Measurements from ENCODE around the gene SFTA2.
"Not testable (repeated sequence)": the region's sequence is repeated elsewhere in the genome, so short reads cannot be mapped to it uniquely, and the experiment has no call there.

Gene SFTA2

DNA sequence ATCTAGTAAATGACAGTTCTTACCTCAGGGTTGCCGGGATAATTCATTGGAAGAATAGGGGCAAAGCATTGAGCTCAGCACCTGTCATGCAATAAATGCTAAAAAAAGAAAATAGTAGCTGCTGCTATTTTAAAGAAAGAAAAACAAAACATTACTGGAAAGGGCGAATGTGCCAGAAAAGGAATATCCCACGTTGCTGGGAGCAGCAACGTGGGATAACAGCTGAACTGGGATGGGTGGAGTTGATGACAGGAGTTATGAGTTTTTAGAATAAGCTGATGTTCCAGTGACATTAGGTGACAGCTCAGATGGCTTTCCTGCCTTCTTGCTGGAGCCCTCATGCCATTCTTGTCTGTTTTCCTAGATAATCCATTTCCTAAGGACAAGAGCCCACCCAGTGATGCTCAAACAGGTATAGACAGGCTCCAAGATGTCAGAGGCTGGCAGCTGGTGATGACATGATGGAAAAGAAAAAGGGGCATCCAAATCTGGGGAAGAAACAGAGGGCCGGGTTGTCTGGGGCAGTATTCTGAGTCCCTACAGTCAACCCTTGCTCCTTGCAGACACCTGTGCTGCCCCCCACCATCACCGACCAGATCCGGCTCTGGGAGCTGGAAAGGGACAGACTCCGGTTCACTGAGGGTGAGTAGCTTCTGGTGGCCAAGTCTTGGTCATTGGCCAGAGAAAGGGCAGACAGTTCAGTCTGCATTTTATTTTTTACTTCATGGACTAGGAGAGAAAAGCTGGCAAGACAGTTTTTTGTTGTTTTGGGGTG lies 19.0 kb downstream of the SFTA2 start:
- no peak for DNase-seq

DNA sequence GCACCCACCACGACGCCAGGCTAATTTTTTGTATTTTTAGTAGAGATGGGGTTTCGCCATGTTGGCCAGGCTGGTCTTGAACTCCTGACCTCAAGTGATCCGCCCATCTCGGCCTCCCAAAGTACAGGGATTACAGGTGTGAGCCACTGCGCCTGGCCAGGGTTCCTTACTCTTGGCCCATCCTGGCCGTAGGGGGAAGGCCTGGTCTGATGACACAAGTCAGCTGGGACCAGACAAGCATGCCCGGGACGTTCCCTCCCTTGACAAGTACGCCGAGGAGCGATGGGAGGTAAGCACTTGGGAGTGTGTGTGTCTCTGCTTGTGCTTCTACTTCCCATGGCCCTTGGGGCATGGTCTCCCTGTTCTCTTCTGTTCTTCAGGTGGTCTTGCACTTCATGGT lies 21.5 kb downstream of the SFTA2 start:
- DNase-seq = not testable (repeated sequence)

DNA sequence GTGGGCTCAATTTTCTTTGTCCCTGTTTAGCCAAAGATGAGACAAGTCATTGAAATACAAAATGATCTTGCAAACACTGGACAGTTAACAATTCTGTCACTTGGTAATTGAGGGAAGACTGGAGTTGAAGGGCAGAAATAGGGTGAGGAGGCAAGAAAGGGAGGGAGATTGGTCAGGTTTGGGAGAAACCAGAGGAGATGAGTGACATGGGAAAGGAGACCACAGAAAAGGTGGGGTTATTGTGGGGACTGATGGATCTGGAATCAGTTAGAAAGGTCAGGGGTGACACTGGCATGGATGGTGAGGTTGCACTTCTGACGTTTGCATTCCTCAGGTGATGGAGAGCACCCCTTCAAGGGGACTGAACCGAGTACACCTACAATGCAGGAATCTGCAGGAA lies 23.3 kb downstream of the SFTA2 start:
- DNase-seq = no peak

DNA sequence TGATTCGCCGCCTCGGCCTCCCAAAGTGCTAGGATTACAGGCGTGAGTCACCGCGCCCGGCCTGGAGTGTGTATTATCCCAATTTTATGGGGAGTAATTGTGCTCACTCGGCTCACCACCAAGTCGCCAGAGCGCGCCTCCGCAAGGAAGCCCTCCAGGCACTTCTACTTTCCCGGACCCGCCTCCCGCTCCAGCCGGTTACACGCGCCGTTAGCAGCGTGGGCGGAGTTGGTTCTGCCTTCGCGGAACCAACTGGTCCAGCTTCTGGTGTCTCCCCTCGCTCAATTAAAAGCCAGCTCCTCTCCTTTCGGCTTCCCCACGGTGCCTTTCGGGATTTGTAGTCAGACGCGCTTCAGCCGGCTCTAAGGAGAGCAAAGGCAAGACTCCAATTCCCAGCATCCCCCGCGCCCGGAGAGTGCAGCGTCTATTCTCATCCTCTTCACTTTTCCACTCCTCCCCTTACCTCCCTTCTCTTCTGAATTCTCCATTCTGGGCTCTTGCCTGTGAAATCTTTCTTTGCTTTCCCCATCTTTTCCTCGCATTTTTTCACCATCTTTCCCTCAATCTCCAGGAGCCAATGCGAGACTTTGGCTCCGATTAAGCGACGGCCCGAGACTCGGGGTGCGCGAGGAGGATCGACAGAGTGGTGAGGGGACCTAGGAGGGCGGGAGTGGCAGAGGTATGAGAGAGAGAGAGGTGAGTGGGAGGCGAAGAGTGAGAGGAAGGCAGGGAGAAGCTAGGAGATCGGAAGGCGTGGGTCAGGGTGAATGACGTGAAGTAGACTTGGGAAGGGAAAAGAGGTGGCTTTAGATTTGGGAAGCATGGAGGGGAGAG lies 24.0 kb downstream of the SFTA2 start, which contains the start of gene GTF2H4:
TSS of gene GTF2H4 (plus strand) at position 450 of the 834 bp plus-strand sequence.
- DNase-seq = peak; percentile 99

DNA sequence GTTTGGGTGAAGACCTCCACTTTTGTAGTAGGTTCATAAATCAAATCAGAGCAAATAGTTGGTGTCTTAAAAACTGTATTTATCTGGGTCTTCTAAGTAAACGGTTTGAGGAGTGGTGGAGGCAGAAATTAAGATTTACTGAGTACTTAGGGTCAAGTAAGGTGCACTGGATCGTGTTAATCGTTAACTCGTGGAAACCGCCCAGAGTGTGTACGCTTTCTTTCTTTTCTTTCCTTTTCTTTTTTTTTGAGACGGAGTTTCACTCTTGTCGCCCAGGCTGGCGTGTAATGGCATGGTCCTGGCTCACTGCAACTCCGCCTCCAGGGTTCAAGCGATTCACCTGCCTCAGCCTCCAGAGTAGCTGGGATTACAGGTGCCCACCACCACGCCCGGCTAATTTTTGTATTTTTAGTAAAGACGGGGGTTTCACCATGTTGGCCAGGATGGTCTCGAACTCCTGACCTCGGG lies 24.6 kb downstream of the SFTA2 start:
- DNase-seq = not testable (repeated sequence)

DNA sequence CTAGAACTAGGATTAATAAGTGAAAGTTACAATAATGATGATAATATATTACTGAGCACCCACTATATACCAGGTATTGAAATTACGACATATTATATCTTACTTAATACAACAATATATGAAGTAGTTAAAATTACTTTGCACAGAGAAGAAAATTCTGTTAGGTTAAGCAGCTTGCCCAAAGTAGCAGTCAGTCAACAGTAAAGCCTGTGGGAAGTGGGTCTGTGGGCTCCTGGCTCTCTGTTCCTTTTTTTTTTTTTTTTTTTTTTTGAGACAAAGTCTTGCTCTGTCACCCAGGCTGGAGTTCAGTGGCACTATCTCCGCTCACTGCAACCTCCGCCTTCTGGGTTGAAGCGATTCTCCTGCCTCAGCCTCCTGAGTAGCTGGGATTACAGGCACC lies 28.7 kb downstream of the SFTA2 start:
- DNase-seq = no peak

DNA sequence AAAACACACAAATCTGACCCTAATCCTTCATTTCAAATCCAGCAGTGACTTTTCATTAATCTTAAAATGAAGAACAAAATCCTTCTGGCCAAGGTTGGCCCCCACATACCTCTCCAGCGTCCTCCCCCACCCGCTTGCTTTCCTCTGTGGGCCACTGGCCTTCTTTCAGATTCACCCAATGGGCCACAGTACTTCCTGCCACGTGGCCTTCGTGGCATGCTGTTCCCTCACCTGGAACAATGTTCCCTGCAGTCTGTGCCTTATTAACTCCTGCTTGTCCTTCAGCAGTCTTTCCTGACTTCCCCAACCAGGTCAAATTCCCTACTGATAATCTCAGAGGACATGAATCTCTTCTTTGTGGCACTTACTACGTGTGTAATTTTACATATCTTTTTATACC lies 29.3 kb downstream of the SFTA2 start:
- no peak for DNase-seq

DNA sequence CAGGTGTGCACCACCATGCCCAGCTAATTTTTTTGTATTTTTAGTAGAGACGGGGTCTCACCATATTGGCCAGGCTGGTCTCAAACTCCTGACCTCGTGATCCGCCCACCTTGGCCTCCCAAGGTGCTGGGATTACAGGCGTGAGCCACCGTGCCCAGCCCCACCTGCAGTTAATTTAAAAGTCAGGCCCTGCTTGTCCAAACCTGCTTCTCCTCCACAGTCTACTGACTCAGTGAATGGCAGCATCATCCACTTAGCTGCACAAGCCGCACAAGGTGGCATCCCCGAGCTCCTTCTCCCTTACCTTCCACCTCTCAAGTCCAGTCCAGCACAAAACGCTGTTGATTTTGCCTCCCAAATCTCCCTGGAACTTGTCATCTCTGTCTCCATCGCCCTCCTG lies 29.8 kb downstream of the SFTA2 start:
- not testable (repeated sequence) for DNase-seq

DNA sequence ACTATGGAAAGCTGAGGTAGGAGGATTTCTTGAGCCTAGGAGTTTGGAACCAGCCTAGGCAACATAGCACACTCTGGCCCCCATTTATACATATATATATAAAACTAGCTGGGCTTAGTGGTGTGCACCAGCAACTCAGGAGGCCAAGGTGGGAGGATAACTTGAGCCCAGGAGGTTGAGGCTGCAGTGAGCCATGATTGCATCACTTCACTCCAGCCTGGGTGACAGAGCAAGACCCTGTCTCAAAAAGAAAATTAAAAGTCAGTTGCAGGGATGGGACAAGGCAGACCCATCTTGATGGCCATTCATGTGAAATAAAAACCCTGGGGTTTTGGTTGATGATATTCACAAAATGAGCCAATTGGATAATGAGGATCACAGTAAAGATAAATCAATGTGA lies 30.5 kb downstream of the SFTA2 start:
- DNase-seq = no peak

DNA sequence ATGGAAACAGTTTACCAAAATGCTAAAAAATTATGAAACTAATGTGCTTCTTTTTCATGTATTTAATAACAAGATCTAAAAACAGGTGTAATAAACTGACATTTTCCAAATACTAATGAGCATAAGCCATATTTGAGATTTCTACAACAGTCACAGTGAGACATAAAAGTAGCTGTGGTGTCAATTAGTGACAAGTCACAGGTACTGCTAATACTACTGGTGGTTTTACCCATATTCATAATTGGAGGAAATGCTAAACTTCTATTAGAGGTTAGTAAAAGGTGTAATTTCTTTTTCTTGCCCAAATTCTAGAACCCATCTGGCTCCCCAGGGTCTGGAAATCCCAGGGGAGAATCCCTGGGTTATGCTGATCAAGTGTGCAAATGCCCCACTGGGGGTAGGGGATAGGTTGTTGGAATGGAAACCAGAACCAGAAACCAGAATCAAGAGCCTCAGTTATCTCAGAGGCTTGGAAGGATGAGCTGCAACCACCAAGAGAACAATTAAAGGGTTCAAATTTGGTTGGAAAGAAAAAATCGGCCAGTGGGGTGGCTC lies 31.0 kb downstream of the SFTA2 start:
- no peak for DNase-seq

DNA sequence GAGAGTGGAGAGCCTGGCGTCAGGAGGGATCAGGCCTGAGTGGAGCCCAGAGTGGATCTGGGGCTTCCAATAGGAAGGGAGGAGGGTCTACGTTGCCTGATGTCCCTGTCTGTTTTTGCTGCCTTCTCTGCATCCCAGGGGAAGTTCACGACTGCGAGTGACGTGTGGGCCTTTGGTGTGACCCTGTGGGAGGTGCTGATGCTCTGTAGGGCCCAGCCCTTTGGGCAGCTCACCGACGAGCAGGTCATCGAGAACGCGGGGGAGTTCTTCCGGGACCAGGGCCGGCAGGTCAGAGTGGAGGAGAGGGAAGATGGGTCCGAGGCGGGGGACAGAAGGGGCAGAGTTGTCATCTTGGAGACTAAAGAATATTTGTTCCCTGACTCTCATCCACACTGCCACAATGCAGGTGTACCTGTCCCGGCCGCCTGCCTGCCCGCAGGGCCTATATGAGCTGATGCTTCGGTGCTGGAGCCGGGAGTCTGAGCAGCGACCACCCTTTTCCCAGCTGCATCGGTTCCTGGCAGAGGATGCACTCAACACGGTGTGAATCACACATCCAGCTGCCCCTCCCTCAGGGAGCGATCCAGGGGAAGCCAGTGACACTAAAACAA lies 33.1 kb downstream of the SFTA2 start:
- no peak for DNase-seq

DNA sequence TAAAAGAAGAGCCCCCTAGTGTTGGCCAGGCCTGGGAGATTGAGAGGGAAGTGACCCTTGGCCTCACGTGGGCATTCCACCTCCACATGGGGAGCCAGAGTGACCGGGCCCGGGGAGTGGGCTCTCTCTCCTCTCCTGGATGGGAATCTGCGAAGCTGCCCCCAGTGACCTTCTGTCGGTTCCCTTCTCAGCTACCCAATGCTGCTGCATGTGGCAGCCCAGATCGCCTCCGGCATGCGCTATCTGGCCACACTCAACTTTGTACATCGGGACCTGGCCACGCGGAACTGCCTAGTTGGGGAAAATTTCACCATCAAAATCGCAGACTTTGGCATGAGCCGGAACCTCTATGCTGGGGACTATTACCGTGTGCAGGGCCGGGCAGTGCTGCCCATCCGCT lies 34.1 kb downstream of the SFTA2 start:
- no peak for DNase-seq

DNA sequence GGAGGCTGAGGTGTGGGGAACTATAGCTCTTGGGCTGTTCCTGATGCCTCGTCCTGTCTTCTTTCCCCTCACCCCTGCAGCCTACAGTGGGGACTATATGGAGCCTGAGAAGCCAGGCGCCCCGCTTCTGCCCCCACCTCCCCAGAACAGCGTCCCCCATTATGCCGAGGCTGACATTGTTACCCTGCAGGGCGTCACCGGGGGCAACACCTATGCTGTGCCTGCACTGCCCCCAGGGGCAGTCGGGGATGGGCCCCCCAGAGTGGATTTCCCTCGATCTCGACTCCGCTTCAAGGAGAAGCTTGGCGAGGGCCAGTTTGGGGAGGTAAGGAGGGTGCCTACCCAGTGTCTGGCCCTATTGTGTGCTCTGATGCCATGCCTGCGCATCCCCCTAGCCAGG lies 35.4 kb downstream of the SFTA2 start:
- DNase-seq = no peak

DNA sequence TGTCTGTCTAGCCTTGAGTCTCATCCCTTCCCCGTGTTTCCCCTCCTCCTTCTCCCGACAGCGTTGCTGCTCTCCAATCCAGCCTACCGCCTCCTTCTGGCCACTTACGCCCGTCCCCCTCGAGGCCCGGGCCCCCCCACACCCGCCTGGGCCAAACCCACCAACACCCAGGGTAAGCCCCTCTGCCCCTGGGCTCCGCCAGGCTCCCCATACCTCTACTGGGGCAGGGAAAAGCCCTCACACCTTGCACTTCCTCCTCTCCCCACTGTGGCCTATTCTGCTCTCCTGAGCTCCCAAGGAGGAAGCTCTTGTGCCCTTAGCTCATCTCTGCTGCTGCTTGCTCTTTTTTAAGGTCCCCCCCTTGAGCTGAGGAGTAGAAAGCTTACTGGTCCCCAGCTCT lies 36.6 kb downstream of the SFTA2 start:
- no peak for DNase-seq

DNA sequence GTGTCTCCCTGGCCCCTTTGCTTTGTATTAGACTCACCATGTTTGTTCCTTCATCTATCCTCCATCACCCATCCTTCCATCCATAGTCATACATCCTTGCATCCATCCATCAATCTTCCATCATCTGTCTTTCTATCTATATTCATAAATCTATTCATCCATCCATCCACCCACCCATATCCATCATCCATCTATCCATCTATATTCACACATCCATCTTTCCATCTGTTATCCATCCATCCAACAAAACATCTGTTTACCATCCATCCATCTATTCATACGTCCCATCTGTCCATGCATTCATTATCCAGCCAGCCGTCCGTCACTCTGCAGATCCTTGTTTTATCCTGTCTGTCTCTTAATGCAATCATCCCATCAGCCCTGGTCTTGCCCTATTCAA lies 37.0 kb downstream of the SFTA2 start:
- DNase-seq = no peak

DNA sequence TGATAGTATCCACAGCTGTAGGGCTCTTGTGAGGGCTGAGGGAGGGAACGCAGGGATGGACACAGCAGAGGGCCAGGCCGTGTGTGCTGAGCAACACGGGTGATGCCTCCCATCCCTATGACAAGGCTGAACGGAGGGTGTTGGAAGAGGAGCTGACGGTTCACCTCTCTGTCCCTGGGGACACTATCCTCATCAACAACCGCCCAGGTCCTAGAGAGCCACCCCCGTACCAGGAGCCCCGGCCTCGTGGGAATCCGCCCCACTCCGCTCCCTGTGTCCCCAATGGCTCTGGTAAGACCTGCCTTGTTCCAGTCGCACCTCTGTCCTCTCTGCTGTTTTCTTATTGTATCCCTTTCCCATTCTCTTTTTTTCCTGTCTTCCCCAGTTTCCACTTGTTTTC lies 37.6 kb downstream of the SFTA2 start:
- no peak for DNase-seq

DNA sequence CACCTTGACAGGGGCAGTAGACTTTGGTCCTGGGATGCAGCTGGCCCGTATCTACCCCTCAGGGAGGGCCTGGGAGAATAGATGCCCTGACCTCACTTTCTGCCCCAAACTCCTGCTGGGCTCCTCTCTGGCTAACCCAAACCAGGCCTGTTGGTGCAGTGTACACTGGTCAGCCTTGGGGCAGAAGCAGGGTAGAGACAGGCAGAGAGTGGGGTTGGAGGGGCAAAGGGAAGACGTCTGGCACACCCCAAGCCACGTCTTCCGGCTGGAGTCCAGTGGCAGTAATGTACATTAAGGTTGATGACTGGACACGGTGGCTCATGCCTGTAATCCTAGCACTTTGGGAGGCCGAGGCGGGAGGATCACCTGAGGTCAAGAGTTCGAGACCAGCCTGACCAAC lies 38.3 kb downstream of the SFTA2 start:
- no peak for DNase-seq

DNA sequence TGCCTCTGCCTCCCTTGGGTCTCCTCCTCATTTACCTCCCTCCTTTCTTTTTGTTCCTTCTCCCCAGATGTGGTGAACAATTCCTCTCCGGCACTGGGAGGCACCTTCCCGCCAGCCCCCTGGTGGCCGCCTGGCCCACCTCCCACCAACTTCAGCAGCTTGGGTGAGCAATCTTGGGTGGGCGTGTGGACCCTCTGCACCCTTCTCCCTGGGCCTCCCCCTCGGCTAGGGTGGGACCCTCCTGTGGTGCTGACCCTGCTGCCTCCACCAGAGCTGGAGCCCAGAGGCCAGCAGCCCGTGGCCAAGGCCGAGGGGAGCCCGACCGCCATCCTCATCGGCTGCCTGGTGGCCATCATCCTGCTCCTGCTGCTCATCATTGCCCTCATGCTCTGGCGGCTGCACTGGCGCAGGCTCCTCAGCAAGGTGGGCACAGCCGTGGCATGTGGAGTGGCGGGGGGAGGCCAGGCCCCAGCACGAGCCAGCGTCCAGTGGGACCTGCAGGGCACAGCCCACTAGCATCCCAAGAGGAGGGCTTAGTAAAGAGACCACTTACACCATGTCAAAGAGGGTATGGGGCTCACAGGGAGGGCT lies 38.9 kb downstream of the SFTA2 start:
- DNase-seq = no peak

DNA sequence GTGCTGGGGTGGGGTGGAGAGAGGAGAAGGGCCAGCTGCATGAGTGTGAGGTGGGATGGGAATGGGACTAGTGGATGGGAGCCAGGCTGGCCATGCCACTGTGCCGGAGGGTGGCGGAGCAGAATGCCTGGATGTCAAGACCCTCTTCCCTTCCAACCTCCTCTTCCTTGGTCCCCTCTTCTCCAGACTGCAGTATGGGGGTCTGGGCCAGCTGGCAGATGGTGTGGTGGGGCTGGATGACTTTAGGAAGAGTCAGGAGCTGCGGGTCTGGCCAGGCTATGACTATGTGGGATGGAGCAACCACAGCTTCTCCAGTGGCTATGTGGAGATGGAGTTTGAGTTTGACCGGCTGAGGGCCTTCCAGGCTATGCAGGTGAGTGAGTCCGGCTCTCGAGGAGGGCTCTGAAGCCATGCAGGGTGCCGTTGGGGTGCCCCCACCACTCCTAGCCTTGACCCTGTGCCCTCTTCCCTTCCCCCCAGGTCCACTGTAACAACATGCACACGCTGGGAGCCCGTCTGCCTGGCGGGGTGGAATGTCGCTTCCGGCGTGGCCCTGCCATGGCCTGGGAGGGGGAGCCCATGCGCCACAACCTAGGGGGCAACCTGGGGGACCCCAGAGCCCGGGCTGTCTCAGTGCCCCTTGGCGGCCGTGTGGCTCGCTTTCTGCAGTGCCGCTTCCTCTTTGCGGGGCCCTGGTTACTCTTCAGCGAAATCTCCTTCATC lies 40.0 kb downstream of the SFTA2 start:
- DNase-seq = no peak

DNA sequence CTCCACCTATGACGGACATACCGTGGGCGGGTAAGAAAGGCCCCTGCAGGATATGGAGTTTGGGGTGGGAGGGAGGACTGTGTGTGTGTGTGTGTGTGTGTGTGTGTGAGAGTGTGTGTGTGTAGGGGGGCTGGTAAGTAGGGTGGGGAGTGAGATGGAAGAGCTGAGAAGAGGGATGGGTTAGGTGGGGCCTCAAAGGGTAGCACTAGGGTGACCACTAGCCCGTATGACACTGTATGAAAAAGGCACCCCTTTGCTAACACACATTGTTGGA lies 40.6 kb downstream of the SFTA2 start:
- no peak for DNase-seq

DNA sequence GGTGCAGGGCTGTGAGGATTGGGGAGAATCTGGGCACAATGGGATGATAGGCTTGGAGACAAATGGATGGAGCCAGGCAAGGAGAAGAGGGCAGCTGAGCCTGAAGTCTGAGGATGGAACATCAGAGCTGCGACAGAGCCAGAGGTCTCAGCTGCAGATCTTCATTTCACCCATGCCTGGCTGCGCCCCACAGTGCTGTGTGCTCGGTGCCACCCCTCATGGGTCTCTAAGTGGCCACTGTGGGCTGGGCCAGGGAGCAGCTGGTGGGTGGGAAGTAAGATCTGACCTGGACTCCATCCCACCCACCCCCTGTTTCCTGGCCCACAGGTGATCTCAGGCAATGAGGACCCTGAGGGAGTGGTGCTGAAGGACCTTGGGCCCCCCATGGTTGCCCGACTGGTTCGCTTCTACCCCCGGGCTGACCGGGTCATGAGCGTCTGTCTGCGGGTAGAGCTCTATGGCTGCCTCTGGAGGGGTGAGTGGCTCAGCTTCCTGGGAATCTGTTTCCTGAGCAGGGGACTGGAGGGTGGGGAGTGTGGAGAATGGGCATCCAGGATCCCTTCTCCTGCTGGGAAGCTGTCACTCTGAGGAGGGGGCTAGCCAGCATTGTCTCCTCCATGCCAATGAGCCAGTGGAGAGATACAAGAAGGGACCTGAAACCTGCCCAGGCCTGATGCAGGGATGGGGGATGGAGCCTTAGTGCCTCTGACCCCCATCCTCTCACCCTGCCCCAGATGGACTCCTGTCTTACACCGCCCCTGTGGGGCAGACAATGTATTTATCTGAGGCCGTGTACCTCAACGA lies 41.1 kb downstream of the SFTA2 start:
- no peak for DNase-seq

Measured in RPMI8226 (cell line).